HG02938 (cell line): ENCODE measurements around the gene SHF.
"Not testable (repeated sequence)": the region's sequence is repeated elsewhere in the genome, so short reads cannot be mapped to it uniquely, and the experiment has no call there.

Experiments
- ATAC-seq: cut with Tn5 transposase; IDR thresholded peaks from one replicate; pipeline ENCODE4 v1.9.1; 2021; ENCODE audit warnings: mild to moderate bottlenecking, moderate library complexity; ENCODE audit not compliant: unreplicated experiment

SHF gene

DNA sequence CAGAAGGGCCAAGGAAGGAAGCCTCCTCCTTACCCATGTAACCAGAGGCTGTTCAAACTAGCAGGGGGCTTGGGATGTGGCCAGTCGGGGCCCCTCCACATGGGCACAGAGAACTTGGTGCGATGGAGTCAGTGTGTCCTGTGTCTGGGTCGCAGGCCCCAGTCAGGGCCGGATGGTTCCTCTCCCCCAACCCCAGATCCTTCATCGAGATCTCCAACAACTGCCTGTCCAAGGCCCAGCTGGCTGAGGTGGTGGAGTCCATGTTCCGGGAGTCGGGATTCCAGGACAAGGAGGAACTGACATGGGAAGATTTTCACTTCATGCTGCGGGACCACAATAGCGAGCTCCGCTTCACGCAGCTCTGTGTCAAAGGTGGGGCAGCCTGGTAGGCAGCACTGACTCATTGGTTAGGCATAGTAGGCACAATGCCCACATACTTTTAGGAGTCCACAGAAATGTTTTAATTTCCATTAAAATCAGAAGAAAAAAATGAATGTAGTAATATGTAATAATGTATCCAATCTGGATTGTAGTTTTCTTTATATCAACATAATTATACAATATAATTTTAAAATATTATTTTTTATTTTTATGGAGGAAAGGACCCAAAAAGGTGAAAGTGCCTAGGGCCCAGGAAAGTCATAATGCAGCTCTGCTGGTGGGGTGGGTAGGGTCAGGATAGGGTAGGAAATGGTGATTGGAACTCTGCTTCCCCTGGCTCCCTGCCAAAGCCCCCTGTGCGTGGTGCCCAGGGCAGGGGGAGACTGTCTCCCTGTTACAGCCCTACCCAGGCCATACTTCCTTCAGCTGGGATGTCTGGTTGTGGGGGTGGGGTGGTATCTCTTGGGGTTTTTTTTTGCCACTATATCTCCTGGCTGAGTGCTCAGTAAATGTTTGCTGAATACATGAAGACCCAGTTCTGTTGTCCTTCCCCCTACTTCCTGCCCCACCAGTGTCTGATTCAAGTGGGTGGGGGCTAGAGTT is 39.4 kb downstream of the SHF start:
- ATAC-seq: no peak

GRCh38 chr15:45147606-45148005 is 40.2 kb downstream of the SHF start:
- no peak for ATAC-seq

DNA sequence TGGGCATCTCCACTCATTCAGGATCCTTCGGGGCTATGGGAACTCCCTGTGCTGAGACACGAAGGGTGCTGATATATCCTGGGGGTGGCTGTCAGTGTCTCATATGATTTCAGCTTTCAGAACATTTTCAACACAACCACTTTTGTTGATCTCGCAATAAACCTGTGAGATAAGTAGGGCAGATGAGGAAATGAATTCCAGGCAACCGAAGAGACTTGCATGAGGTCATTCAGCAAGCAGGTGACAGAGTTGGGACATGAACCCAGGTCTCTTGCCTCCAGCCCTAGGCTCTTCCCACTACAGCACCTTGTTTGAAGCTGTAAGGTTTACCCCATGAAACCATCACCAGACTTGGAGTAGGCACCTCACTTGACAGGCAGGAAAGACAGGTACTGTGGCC is 41.4 kb downstream of the SHF start:
- no peak for ATAC-seq

DNA sequence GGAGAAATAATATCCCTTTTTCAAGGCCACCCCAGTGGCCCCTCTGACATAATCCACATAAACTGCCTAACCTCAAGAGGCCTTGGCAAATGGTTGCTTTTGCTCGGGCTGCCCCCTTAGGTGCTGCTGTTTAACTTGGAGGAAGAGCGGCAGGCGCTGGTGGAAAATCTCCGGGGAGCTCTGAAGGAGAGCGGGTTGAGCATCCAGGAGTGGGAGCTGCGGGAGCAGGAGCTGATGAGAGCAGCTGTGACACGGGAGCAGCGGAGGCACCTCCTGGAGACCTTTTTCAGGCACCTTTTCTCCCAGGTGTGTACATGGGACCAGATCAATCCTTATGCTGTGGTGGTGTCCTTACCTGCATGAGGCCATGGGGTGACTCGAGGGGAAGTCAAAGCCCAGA is 43.0 kb downstream of the SHF start:
- ATAC-seq: no peak

DNA sequence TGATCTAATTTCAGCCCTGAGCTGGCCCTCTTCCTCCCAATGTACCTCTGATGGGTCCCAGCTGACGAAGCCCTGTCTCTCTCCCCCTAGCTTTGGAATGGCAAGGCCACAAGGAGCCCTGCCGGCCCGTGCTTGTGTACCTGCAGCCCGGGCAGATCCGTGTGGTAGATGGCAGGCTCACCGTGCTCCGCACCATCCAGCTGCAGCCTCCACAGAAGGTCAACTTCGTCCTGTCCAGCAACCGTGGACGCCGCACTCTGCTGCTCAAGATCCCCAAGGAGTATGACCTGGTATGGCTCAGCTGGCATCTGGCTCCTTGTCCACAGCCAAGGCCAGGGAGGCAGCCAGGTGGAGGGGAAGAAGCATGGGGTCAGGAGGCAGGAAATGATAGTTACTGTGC is 43.8 kb downstream of the SHF start:
- no peak for ATAC-seq

- no peak for ATAC-seq
These were observed 44.7 kb downstream of the SHF start for GRCh38 chr15:45143056-45143455.

GRCh38 chr15:45141386-45141785 is 46.4 kb downstream of the SHF start:
- ATAC-seq: no peak

GRCh38 chr15:45140557-45141250 is 47.1 kb downstream of the SHF start:
- ATAC-seq: no peak

- no peak for ATAC-seq
These were observed 48.0 kb downstream of the SHF start for GRCh38 chr15:45139770-45140169.

DNA sequence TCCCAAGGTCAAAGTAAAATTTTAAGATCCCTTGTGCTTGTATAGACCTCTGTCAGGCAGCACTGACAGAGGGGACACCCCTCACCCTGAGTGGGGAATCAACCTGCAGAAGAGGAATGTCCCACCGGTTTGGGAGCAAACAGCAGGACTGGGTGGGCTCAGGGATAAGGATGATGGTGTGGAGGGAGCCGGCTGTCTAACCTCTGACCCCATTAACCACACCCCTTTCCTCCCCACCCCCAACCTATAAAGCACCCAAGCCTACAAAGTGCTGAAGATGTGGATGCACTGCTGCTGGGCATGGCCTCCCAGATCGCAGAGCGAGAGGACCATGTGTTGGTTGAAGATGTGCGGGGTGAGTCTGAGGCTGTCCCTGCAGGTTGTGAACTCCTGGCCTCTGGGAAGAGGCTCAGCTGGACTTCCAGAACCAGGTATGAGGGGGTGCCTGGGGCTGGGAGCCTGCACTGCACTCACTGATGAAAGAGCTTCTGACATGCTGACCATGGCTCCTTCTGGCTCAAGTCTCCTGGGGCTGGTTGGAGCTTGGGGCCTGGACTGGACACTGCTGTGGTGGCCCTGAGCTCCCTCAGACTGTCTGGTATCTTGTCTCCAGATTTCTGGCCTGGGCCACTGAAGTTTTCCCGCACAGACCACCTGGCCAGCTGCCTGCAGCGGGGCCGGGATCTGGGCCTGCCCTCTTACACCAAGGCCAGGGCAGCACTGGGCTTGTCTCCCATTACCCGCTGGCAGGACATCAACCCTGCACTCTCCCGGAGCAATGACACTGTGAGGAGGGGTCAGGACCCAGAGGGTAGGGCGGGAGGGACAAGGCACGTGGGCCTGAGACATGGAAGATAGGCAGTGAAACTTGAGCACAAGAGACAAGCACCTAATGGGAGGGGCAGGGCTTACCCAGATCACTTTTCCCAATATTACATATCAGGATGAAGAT is 48.7 kb downstream of the SHF start:
- no peak for ATAC-seq

- no peak for ATAC-seq
These were observed 50.1 kb downstream of the SHF start for GRCh38 chr15:45137703-45138102.

- ATAC-seq: no peak
These were observed 51.4 kb downstream of the SHF start for GRCh38 chr15:45136378-45136764.

- not testable (repeated sequence) for ATAC-seq
These were observed 51.9 kb downstream of the SHF start for GRCh38 chr15:45135705-45136377.

DNA sequence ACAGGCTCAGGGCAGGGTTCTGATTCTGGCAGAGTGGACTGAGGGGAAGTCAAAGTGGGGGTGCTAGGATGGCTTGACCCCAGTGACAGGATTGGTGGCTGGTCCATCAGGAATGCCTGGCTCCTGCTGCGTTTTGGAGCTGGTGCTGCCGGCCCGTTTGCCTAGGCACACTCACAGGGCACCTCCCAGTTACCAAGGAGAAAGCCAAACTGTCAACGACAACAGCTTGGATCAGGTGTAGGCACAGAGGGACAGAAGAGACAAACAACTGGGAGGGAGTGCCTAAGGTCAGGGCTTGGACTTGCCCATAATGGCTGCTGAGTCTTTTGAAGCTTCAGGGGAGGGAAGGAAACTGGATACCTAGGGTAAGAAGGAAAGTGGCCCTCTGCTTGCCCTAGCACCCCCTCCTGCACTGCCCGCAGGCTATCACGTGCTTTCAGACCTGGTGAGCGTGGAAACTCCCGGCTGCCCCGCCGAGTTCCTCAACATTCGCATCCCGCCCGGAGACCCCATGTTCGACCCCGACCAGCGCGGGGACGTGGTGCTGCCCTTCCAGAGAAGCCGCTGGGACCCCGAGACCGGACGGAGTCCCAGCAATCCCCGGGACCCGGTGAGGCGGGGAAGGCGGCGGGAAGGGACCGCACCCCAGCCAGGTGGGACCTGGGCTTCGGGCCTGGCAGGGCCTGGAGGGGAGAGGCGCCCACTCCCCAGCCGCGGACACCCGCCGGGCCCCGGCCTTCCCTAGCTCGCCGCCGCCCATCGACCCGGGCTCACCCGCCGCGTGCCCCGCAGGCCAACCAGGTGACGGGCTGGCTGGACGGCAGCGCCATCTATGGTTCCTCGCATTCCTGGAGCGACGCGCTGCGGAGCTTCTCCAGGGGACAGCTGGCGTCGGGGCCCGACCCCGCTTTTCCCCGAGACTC is 52.8 kb downstream of the SHF start:
- no peak for ATAC-seq

DNA sequence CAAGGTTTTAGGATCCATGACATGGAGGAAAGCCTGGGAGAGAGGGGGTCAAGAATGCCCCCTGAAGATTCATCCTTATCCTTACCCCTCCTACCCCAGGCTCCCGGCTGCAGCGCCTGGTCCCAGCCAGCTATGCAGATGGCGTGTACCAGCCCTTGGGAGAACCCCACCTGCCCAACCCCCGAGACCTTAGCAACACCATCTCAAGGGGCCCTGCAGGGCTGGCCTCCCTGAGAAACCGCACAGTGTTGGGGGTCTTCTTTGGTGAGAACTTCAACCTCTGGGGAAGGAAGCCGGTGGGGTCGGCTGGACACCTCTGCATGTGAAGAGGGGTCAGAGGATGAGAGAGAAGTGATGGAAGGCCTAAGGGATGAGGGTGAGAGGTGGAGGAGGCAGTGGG is 53.7 kb downstream of the SHF start:
- ATAC-seq: no peak

DNA sequence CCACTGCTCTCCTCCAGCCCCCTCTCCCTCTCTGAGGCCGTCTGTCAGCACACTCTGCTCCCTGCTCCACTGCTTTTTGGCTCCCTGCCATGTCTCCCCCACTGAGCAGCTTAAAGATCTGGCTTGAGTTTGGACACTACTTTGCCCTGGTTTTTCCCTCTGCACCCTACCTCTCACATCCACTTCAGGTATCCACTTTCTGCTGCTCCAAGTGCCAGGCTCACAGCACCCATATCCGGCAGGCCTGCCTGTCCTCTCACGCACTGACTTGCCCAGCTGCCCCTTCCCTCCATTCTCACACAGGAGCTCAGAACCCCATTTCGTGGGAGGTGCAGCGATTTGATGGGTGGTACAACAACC is 54.2 kb downstream of the SHF start:
- ATAC-seq: no peak

DNA sequence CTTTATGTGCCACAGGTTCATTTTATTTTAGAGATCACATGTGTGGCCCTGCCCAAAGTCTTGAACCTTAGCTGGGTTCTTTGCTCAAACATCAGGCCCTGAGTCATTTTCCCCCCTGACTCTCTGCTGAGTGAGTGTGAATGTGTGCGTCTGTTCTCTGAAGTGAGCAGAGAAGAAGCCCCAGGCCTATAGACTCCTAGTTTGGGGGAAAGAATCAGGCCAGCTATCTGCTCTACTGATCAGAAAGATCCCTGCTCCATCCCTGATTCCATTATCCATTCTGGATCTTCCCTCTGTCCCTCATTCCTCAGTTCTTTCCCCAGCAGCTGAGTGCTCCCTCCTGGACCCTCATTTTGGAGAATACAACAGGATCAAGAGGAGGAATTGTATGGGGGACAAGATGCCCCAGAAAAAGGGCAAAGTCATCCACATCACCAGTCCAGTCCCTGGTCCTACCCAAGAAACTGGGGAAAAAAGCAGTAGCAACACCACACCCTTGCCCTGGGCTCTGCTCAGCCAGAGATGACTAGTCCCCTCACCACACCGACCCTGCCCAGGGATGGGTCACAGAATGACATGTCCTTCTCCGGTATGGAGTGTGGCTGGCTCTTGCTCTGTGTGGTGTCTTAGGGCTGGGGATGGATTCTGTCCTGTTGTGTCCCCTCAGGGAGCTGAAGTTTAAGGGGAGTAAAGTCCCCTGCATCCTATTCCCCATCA is 54.8 kb downstream of the SHF start:
- ATAC-seq: no peak

DNA sequence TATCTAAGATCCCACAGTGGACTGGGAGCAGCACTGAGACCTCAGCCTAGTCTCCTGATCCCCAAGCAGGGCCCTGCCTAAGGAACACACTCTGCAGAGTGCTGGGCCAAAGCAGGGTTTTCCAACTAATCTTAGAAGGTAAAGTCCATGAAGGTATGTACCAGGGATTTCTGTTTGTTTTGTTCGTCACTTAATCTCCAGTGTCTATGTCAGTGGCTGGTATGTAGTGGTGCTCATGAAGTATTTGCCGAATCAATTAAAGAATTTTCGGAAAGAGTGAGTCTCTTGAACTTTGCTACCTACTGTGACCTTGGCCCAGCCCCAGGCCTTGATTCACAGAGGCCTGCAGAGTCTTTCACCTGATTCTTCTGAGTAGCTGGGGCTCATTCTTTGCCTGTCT is 56.3 kb downstream of the SHF start:
- no peak for ATAC-seq
